Loucy (cell line): ENCODE measurements around the gene CELF2.

Experiments
- H2AFZ ChIP-seq: fragments of 200-600 bp; sonication (generic); 2 replicates; pipeline ENCODE4 v1.6.0; 2016; ENCODE audit warnings: antibody characterized with exemption, mild to moderate bottlenecking, low read length, moderate library complexity
- H3F3A ChIP-seq: fragments of 200-600 bp; 2 replicates; pipeline ENCODE4 v1.6.0; 2016; ENCODE audit warnings: antibody characterized with exemption, low read depth, mild to moderate bottlenecking
- H3K27me3 ChIP-seq: fragments of 200-600 bp; sonication (generic); 2 replicates; pipeline ENCODE4 v1.6.1; 2014; ENCODE audit warnings: low read length, mild to moderate bottlenecking; ENCODE audit not compliant: insufficient read depth, poor library complexity, severe bottlenecking
- H3K36me3 ChIP-seq: fragments of 200-600 bp; sonication (generic); 2 replicates; pipeline ENCODE4 v1.6.1; 2016; ENCODE audit warnings: low read length; ENCODE audit not compliant: insufficient read depth
- H3K4me1 ChIP-seq: fragments of 200-600 bp; sonication (generic); 2 replicates; pipeline ENCODE4 v1.5.1; 2014; ENCODE audit warnings: low read length, mild to moderate bottlenecking; ENCODE audit not compliant: insufficient read depth, poor library complexity, severe bottlenecking
- H3K4me2 ChIP-seq: fragments of 200-600 bp; sonication (generic); 2 replicates; pipeline ENCODE4 v1.6.0; 2014; ENCODE audit warnings: antibody characterized with exemption, low read length, low read depth, mild to moderate bottlenecking; ENCODE audit not compliant: poor library complexity, severe bottlenecking
- H3K4me3 ChIP-seq: fragments of 200-600 bp; sonication (generic); 2 replicates; pipeline ENCODE4 v1.5.1; 2014; ENCODE audit warnings: low read length, mild to moderate bottlenecking, mixed read lengths; ENCODE audit not compliant: poor library complexity, severe bottlenecking
- H3K79me2 ChIP-seq: fragments of 200-600 bp; sonication (generic); 2 replicates; pipeline ENCODE4 v1.6.1; 2014; ENCODE audit warnings: low read length; ENCODE audit not compliant: insufficient read depth
- H3K9ac ChIP-seq: fragments of 200-600 bp; sonication (generic); 2 replicates; pipeline ENCODE4 v1.6.0; 2014; ENCODE audit warnings: mild to moderate bottlenecking, low read depth, low read length, moderate library complexity; ENCODE audit not compliant: poor library complexity, severe bottlenecking
- H3K9me2 ChIP-seq: fragments of 200-600 bp; sonication (generic); replicated peaks from 2 replicates; pipeline ENCODE4 v1.6.1; 2016; ENCODE audit warnings: low read depth, low read length, mixed read lengths
- H3K9me3 ChIP-seq: fragments of 200-600 bp; sonication (generic); 2 replicates; pipeline ENCODE4 v1.6.1; 2014; ENCODE audit warnings: mild to moderate bottlenecking, antibody characterized with exemption, low read length, low read depth; ENCODE audit not compliant: insufficient read depth
- H4K20me1 ChIP-seq: fragments of 200-600 bp; sonication (generic); 2 replicates; pipeline ENCODE4 v1.6.0; 2014; ENCODE audit warnings: antibody characterized with exemption, low read length, mild to moderate bottlenecking; ENCODE audit not compliant: insufficient read depth, poor library complexity, severe bottlenecking
- EZH2phosphoT487 ChIP-seq: fragments of 200-600 bp; IDR thresholded peaks from 2 replicates; pipeline ENCODE4 v1.6.1; 2018; ENCODE audit warnings: antibody characterized with exemption, mild to moderate bottlenecking, moderate library complexity, borderline replicate concordance
- TF ChIP-seq, protein P1 (sequence below): fragments of 200-600 bp; sonication (generic); conservative IDR thresholded peaks from 2 replicates; pipeline ENCODE4 v1.5.1; 2014; ENCODE audit warnings: mild to moderate bottlenecking, antibody characterized with exemption, low read length

The CELF2 gene

DNA sequence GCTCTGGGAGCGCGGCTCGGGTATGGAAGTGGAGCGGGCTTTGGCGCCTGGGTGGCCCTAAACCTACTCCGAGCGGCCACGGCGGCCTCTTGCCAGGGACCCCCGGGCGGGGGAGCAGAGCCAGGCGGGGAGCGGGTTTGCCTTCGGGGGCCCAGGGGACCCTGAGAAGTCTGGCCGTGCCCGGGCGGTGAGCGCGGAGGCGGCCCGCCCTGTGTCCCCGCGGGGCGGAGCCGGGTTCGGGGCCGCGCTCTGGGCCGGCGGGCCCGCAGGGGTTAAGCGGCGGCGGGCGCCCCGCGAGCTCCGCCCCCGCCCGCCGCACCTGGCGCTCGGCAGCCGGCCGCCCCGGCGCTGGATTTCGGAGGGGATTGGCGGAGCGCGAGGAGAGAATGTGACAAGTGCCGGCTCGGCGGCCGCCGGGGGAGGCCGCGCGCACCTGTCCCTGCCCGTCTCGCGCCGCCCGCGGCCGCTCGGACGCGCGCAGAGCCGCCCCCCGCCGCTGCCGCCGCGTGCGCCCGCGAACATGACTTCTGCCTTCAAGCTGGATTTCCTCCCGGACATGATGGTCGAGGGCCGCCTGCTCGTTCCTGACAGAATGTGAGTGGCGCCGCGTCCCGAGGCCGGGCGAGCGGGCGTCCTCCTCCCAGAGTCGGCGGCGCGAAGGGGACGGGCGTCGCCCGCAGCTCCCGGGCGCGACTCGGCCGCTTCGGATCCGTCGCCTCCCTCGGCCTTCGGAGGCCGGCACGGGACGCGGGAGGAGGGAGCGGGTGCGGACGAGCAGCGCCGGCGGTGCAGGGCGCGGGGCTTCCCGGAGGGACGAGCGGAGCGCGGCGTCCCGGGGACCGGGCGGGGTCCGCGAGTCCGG lies at the start of gene CELF2:
Gene CELF2, plus strand, starts transcription at position 303 of the 862 bp plus-strand sequence. Its CDS starts 218 bp downstream, at position 521.
- H3K9me3 ChIP-seq, result no peaks in the 10 kb centered on the region
- H3K27me3 ChIP-seq, result no peaks in the 10 kb centered on the region
- TF ChIP-seq, protein P1, sequence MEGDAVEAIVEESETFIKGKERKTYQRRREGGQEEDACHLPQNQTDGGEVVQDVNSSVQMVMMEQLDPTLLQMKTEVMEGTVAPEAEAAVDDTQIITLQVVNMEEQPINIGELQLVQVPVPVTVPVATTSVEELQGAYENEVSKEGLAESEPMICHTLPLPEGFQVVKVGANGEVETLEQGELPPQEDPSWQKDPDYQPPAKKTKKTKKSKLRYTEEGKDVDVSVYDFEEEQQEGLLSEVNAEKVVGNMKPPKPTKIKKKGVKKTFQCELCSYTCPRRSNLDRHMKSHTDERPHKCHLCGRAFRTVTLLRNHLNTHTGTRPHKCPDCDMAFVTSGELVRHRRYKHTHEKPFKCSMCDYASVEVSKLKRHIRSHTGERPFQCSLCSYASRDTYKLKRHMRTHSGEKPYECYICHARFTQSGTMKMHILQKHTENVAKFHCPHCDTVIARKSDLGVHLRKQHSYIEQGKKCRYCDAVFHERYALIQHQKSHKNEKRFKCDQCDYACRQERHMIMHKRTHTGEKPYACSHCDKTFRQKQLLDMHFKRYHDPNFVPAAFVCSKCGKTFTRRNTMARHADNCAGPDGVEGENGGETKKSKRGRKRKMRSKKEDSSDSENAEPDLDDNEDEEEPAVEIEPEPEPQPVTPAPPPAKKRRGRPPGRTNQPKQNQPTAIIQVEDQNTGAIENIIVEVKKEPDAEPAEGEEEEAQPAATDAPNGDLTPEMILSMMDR, result no peak
- TF ChIP-seq EZH2phosphoT487, result no peak
- H2AFZ ChIP-seq, result no peak within 1 kb of the TSS
- no peak within 1 kb of the TSS for H3K9ac ChIP-seq
- no peaks in the 10 kb centered on the region for H3K79me2 ChIP-seq
- H3K4me1 ChIP-seq, result no peaks in the 10 kb centered on the region
- no peaks in the 10 kb centered on the region for H3F3A ChIP-seq
- no peak within 1 kb of the TSS for H3K4me3 ChIP-seq
- H4K20me1 ChIP-seq, result no peaks in the 10 kb centered on the region
- H3K36me3 ChIP-seq, result no peaks in the 10 kb centered on the region
- H3K4me2 ChIP-seq, result no peak within 1 kb of the TSS
- no peaks in the 10 kb centered on the region for H3K9me2 ChIP-seq

DNA sequence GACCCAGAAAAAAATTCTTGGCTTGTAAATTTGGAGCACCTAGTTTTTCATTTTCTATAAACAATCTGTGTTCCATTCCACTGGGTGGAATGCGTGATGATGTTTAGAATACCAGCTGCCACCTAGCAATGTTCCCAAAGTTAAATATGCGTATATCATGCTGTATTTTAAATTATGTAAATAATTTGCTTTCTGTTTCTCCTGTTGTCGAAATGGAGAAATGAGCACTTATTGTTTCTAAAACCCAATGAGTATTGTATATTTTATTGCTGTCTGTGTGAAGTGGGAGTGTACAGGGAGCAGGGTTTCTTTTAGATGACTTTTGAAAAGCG lies 49.4 kb upstream of the CELF2 start:
- H3K36me3 ChIP-seq, result no peaks in the 10 kb centered on the region
- no peaks in the 10 kb centered on the region for H4K20me1 ChIP-seq
- no peak overlapping the region for H2AFZ ChIP-seq
- H3F3A ChIP-seq, result no peaks in the 10 kb centered on the region
- H3K79me2 ChIP-seq, result no peaks in the 10 kb centered on the region
- TF ChIP-seq EZH2phosphoT487, result no peak
- TF ChIP-seq, protein P1, result no peak
- no peaks in the 10 kb centered on the region for H3K4me1 ChIP-seq
- no peak overlapping the region for H3K4me3 ChIP-seq
- H3K9me2 ChIP-seq, result no peaks in the 10 kb centered on the region
- no peak overlapping the region for H3K4me2 ChIP-seq
- no peaks in the 10 kb centered on the region for H3K9me3 ChIP-seq
- no peak overlapping the region for H3K9ac ChIP-seq
- H3K27me3 ChIP-seq, result no peaks in the 10 kb centered on the region

DNA sequence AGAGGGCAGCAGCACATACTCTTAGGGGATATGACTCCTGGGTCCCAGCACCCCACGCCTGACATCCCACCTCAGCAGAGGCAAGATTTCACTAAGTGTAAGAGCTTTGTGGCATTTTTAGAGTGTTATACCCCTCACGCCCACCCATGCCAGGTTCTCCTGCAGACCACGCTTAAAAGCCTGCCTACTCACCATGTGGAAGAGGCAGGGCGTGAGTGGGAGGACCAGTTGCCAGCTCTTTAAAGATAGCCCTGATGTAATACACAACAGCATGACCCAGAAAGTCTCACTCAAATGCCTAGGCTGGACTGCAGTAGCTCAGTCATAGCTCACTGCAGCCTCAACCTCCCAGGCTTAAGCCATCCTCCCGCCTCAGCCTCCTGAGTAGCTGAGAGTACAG lies 44.4 kb upstream of the CELF2 start:
- H2AFZ ChIP-seq, result no peak overlapping the region
- H3F3A ChIP-seq, result no peaks in the 10 kb centered on the region
- no peaks in the 10 kb centered on the region for H3K79me2 ChIP-seq
- H3K9me3 ChIP-seq, result no peaks in the 10 kb centered on the region
- TF ChIP-seq EZH2phosphoT487, result no peak
- TF ChIP-seq, protein P1, result no peak
- H3K4me3 ChIP-seq, result no peak overlapping the region
- no peaks in the 10 kb centered on the region for H3K36me3 ChIP-seq
- H3K9ac ChIP-seq, result no peak overlapping the region
- no peaks in the 10 kb centered on the region for H3K4me1 ChIP-seq
- H3K27me3 ChIP-seq, result no peaks in the 10 kb centered on the region
- H3K4me2 ChIP-seq, result no peak overlapping the region
- H4K20me1 ChIP-seq, result no peaks in the 10 kb centered on the region
- no peaks in the 10 kb centered on the region for H3K9me2 ChIP-seq
